OCI-LY1 (cell line): Measurements from ENCODE around the gene ROCK1.

Experiments
- H2AFZ ChIP-seq: fragments of 200-600 bp; sonication (generic), shearing (Covaris generic); 2 replicates; pipeline ENCODE4 v1.6.0; 2014; ENCODE audit warnings: antibody characterized with exemption, mild to moderate bottlenecking, low read length
- H3F3A ChIP-seq: fragments of 200-600 bp; sonication (generic), shearing (Covaris generic); 2 replicates; pipeline ENCODE4 v1.6.0; 2014; ENCODE audit warnings: mild to moderate bottlenecking, antibody characterized with exemption, low read length, moderate library complexity; ENCODE audit not compliant: insufficient read depth
- H3K27ac ChIP-seq: fragments of 200-600 bp; sonication (generic); 2 replicates; pipeline ENCODE4 v1.5.1; 2014; ENCODE audit warnings: low read length, mixed run types, mild to moderate bottlenecking, low read depth; ENCODE audit not compliant: poor library complexity, severe bottlenecking
- H3K27me3 ChIP-seq: fragments of 200-600 bp; sonication (generic); 2 replicates; pipeline ENCODE4 v1.6.0; 2014; ENCODE audit warnings: antibody characterized with exemption, mild to moderate bottlenecking, low read length, moderate library complexity; ENCODE audit not compliant: insufficient read depth
- H3K36me3 ChIP-seq: fragments of 200-600 bp; sonication (generic); 2 replicates; pipeline ENCODE4 v1.6.1; 2014; ENCODE audit warnings: mild to moderate bottlenecking, antibody characterized with exemption, low read length, moderate library complexity, mixed read lengths; ENCODE audit not compliant: insufficient read depth
- H3K4me1 ChIP-seq: fragments of 200-600 bp; sonication (generic); 2 replicates; pipeline ENCODE4 v1.5.1; 2014; ENCODE audit warnings: mild to moderate bottlenecking, low read length, moderate library complexity; ENCODE audit not compliant: insufficient read depth, severe bottlenecking
- H3K4me2 ChIP-seq: fragments of 200-600 bp; sonication (generic), shearing (Covaris generic); 2 replicates; pipeline ENCODE4 v1.6.1; 2014; ENCODE audit warnings: low read length
- H3K4me3 ChIP-seq: fragments of 200-600 bp; sonication (generic); 2 replicates; pipeline ENCODE4 v1.5.1; 2014; ENCODE audit warnings: low read length, low read depth, mild to moderate bottlenecking, mixed read lengths; ENCODE audit not compliant: poor library complexity, severe bottlenecking
- H3K79me2 ChIP-seq: fragments of 200-600 bp; shearing (Covaris generic); 2 replicates; pipeline ENCODE4 v1.6.1; 2016; ENCODE audit warnings: mixed run types, low read length, mixed read lengths; ENCODE audit not compliant: insufficient read depth
- H3K9ac ChIP-seq: fragments of 200-600 bp; sonication (generic), shearing (Covaris generic); 2 replicates; pipeline ENCODE4 v1.6.1; 2014; ENCODE audit warnings: mild to moderate bottlenecking, low read length, mixed read lengths
- H3K9me2 ChIP-seq: fragments of 200-600 bp; sonication (generic), shearing (Covaris generic); 2 replicates; pipeline ENCODE4 v1.6.1; 2014; ENCODE audit warnings: low read depth, mild to moderate bottlenecking, low read length, mixed read lengths
- H3K9me3 ChIP-seq: fragments of 200-600 bp; shearing (Covaris generic); 2 replicates; pipeline ENCODE4 v1.6.1; 2014; ENCODE audit warnings: low read length, mixed read lengths
- H4K20me1 ChIP-seq: fragments of 200-600 bp; sonication (generic), shearing (Covaris generic); 2 replicates; pipeline ENCODE4 v1.6.0; 2016; ENCODE audit warnings: mild to moderate bottlenecking, low read length; ENCODE audit not compliant: insufficient read depth
- EZH2 ChIP-seq: fragments of 200-600 bp; sonication (generic), shearing (Covaris generic); IDR thresholded peaks from 2 replicates; pipeline ENCODE4 v1.8.0; 2017; ENCODE audit warnings: borderline replicate concordance, mixed run types, mild to moderate bottlenecking, antibody characterized with exemption, low read length, moderate library complexity, mixed read lengths
- TF ChIP-seq, protein P1 (sequence below): fragments of 200-600 bp; sonication (generic), shearing (Covaris generic); IDR thresholded peaks from 2 replicates; pipeline ENCODE4 v1.5.1; 2017; ENCODE audit warnings: mild to moderate bottlenecking, antibody characterized with exemption, low read length, moderate library complexity, mixed read lengths

The ROCK1 gene

DNA sequence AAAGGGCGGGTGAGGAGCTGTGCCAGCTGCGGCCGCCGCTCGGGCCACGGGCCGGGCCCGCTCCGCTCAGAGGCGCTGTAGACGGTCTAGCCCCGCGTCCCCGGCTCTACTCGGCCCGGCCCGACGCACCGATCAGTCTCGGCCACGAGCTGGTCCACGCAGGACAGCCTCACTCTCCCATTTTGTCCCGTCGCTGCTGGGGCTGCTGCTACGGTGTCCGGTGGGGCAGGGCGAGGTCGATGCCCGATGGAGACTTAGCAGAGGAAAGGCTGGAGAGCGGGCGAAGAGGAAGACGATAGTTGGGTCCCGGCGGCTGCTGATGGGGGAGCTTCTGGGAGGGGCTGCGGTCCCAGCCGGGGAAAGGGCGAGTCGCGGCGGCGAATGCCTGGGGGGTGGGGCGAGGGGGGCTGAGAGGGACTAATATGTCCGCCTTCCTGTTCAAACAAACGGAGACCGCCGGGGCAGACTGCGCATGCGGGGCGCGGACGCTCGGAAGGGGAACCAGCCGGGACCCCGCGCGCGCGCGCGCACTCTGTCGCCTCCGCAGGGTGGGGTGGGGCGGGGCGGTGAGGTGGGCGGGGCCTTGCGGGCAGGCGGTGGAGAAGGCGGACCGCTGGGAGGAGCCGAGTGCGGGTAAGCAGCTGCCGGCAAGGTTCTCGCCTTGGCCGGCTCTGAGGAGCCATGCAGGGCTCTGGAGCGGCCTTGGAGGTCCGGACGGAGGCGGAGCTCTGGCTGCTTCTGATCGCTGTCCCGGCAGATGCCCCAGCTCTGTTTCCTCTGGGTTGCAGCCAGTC is at the start of gene ROCK1:
TSS of gene ROCK1 (minus strand) at position 468 of the 794 bp plus-strand sequence. CDS start 903 bp downstream, outside the sequence.
- peaks cover 42% of the 10 kb centered on the region for H3K79me2 ChIP-seq
- TF ChIP-seq, protein P1, sequence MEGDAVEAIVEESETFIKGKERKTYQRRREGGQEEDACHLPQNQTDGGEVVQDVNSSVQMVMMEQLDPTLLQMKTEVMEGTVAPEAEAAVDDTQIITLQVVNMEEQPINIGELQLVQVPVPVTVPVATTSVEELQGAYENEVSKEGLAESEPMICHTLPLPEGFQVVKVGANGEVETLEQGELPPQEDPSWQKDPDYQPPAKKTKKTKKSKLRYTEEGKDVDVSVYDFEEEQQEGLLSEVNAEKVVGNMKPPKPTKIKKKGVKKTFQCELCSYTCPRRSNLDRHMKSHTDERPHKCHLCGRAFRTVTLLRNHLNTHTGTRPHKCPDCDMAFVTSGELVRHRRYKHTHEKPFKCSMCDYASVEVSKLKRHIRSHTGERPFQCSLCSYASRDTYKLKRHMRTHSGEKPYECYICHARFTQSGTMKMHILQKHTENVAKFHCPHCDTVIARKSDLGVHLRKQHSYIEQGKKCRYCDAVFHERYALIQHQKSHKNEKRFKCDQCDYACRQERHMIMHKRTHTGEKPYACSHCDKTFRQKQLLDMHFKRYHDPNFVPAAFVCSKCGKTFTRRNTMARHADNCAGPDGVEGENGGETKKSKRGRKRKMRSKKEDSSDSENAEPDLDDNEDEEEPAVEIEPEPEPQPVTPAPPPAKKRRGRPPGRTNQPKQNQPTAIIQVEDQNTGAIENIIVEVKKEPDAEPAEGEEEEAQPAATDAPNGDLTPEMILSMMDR: no peak
- no peak for TF ChIP-seq EZH2

DNA sequence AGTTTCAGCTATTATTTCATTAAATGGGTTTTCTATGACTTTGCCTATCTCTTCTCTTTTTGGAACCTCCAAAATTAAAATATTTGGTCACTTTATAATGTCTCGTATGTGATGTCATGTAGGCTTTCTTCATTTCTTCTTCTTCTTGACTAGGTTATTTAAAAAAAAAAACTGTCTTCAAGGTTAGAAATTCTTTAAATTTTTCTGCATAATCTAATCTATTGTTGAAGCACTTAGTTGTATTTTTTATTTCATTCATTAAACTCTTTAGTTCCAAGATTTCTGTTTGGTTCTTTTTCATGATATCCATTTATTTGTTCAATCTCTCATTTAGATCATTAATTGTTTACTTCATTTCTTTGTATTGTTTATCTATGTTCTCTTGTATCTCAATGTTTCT is 43.8 kb upstream of the ROCK1 start:
- Histone ChIP-seq H3K79me2 (no peaks in the 10 kb centered on the region), H3K4me1 (no peaks in the 10 kb centered on the region), H3K4me3 (no peak overlapping the region), H4K20me1 (no peaks in the 10 kb centered on the region), H3K36me3 (no peaks in the 10 kb centered on the region), H3K27me3 (no peaks in the 10 kb centered on the region), H3K9me3 (peaks cover 10% of the 10 kb centered on the region), H3K27ac (no peak overlapping the region), H3K9ac (no peak overlapping the region), H3K4me2 (no peak overlapping the region), H3K9me2 (no peaks in the 10 kb centered on the region), H2AFZ (no peak overlapping the region), H3F3A (no peaks in the 10 kb centered on the region)
- TF ChIP-seq, protein P1: no peak
- TF ChIP-seq EZH2: no peak

More for the DNA sequence above, at the start of gene ROCK1:
- 0 out of 2 replicates have a peak, but pooled peaks cover 2% of the 10 kb centered on the region for H4K20me1 ChIP-seq
- peaks cover 39% of the 10 kb centered on the region for H3K4me1 ChIP-seq
- H3F3A ChIP-seq: no peaks in the 10 kb centered on the region
- no peaks in the 10 kb centered on the region for H3K36me3 ChIP-seq
- peak within 1 kb of the TSS; percentile 92; the same call in 1 of the 2 replicates for H2AFZ ChIP-seq
- H3K27me3 ChIP-seq: no peaks in the 10 kb centered on the region
- H3K4me3 ChIP-seq: peak within 1 kb of the TSS; percentile 79
- no peaks in the 10 kb centered on the region for H3K9me3 ChIP-seq
- peak within 1 kb of the TSS; percentile 82 for H3K9ac ChIP-seq
- H3K9me2 ChIP-seq: no peaks in the 10 kb centered on the region
- H3K4me2 ChIP-seq: peak within 1 kb of the TSS; percentile 84
- H3K27ac ChIP-seq: peak within 1 kb of the TSS; percentile 80

DNA sequence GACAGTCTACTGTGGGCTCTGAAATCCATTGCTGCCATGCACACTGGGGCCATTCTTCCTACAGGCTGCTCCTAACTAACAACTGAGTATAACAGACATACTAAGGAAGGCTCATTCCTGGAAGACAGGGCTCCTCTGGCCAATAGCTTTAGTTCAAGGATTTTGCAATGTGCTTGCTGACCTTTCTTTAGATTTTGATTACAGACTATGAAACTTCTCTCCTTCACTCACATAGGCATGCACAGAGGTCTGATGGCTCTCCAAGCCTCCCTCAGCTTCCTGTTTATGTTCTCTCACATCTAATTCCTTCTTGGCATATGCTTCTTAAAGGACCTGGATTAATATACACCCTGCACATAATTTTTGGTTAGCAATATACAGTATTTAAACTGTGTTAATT is 34.4 kb upstream of the ROCK1 start:
- TF ChIP-seq, protein P1: no peak
- no peak for TF ChIP-seq EZH2
- no peaks in the 10 kb centered on the region for H3K79me2 ChIP-seq
- H3K9me3 ChIP-seq: no peaks in the 10 kb centered on the region
- H3F3A ChIP-seq: no peaks in the 10 kb centered on the region
- H3K4me2 ChIP-seq: no peak overlapping the region
- no peak overlapping the region for H3K27ac ChIP-seq
- no peak overlapping the region for H2AFZ ChIP-seq
- H3K4me3 ChIP-seq: no peak overlapping the region
- H3K9me2 ChIP-seq: no peaks in the 10 kb centered on the region
- no peaks in the 10 kb centered on the region for H3K27me3 ChIP-seq
- H3K4me1 ChIP-seq: no peaks in the 10 kb centered on the region
- no peaks in the 10 kb centered on the region for H3K36me3 ChIP-seq
- H3K9ac ChIP-seq: no peak overlapping the region
- no peaks in the 10 kb centered on the region for H4K20me1 ChIP-seq
